Spleen (tissue), 11 donors: ENCODE data around the gene SNED1. TPM values are rescaled to one million over a fixed set of nuclear protein-coding genes. Genes with fewer than 3 reads are reported as not detected.
A peak's percentile ranks its signal among the peaks of the same experiment; 100 is the strongest.
"Not testable (repeated sequence)": the region's sequence is repeated elsewhere in the genome, so short reads cannot be mapped to it uniquely, and the experiment has no call there.

Experiments
- DNase-seq: peaks from one replicate; pipeline ENCODE4 v3.0.0-alpha.2; 2020
- H3K27ac ChIP-seq, 8 donors: fragments of 200-600 bp; sonication (generic) in 7 of 8; 1 replicate in 4 of 8; 2 replicates in 4 of 8; pipeline versions ENCODE4 v1.5.0 to v1.8.0; 2016 to 2021; ENCODE audit warnings: inconsistent platforms in 4 of 8, mild to moderate bottlenecking in 4 of 8, moderate library complexity in 1 of 8
- H3K27me3 ChIP-seq, 7 donors: fragments of 200-600 bp; sonication (generic) in 6 of 7; replicated peaks in 1 of 7; 1 replicate in 4 of 7; 2 replicates in 3 of 7; pipeline versions ENCODE4 v1.5.0 to v1.8.0; 2016 to 2021; ENCODE audit warnings: inconsistent platforms in 3 of 7, mild to moderate bottlenecking in 1 of 7
- H3K36me3 ChIP-seq, 6 donors: fragments of 200-600 bp; sonication (generic) in 5 of 6; 1 replicate in 4 of 6; 2 replicates in 2 of 6; pipeline versions ENCODE4 v1.5.0 to v1.8.0; 2016 to 2021; ENCODE audit warnings: inconsistent platforms in 2 of 6
- H3K4me1 ChIP-seq, 6 donors: fragments of 200-600 bp; sonication (generic) in 5 of 6; 1 replicate in 3 of 6; 2 replicates in 3 of 6; pipeline versions ENCODE4 v1.5.0 to v1.8.0; 2016 to 2021; ENCODE audit warnings: inconsistent platforms in 3 of 6
- H3K4me3 ChIP-seq, 8 donors: fragments of 200-600 bp; sonication (generic) in 7 of 8; 1 replicate in 4 of 8; 2 replicates in 4 of 8; pipeline versions ENCODE4 v1.5.0 to v1.8.0; 2016 to 2021; ENCODE audit warnings: inconsistent platforms in 4 of 8, mild to moderate bottlenecking in 4 of 8, moderate library complexity in 2 of 8
- H3K9me3 ChIP-seq, 8 donors: fragments of 200-600 bp; sonication (generic) in 7 of 8; 1 replicate in 4 of 8; 2 replicates in 4 of 8; pipeline versions ENCODE4 v1.5.0 to v1.8.0; 2016 to 2021; ENCODE audit warnings: inconsistent platforms in 4 of 8
- POLR2A ChIP-seq, 3 donors: fragments of 450-650 bp; IDR thresholded peaks; one replicate each; pipeline ENCODE4 v1.5.1; 2017; ENCODE audit warnings: antibody characterized with exemption in 3 of 3, mild to moderate bottlenecking in 1 of 3
- POLR2AphosphoS5 ChIP-seq, 3 donors: sonication (generic); formaldehyde crosslinking; IDR thresholded peaks; one replicate each; pipeline ENCODE4 v1.5.1; 2017; ENCODE audit warnings: antibody characterized with exemption in 3 of 3
- WGBS, 5 donors: extraction: QIAGEN DNeasy Blood & Tissue Kit in 3 of 5; methylation state at CpG; one replicate each; pipeline versions ENCODE4 v1.1.5 to v1.1.7; 2013 to 2018; 5-methylcytosine and 5-hydroxymethylcytosine counted together
- intact Hi-C: fragments of 100-400 bp; cut with DNase I; formaldehyde crosslinking; loops from one replicate; pipeline ENCODE4 v1.15.0; 2023; ENCODE audit warnings: low total_unique reads
- polyA plus RNA-seq, 3 donors: library from polyadenylated mRNA; stranded (reverse); fragments of 200-250 nt; gene quantifications; one replicate each; pipeline ENCODE4 v1.2.1, GENCODE V29; 2013
- total RNA-seq, 7 donors: library from RNA; depleted of rRNA in 3 of 7; stranded (reverse); fragments of >200 nt in 3 of 7; fragmentation: NEBNext Ultra II Directional in 4 of 7; extraction: Animal tissue kit (Norgen Biotek cat#: 25700) in 4 of 7; gene quantifications; one replicate each; pipeline versions ENCODE4 v1.1.0 to v1.2.1, GENCODE V29; 2016 to 2021
- TF ChIP-seq, protein P1 (sequence below), 11 experiments: fragments of 200-600 bp in 7 of 11; fragments of 450-650 bp in 4 of 11; sonication (generic) in 4 of 11; IDR thresholded peaks in 8 of 11; conservative IDR thresholded peaks in 3 of 11; 1 replicate in 7 of 11; 2 replicates in 4 of 11; pipeline versions ENCODE4 v1.4.0 to v1.8.0; 2016 to 2021; ENCODE audit warnings: antibody characterized with exemption in 11 of 11, inconsistent platforms in 4 of 11, mild to moderate bottlenecking in 1 of 11
- donor health status: healthy with polysubstance abuse.
- donor health status: DM: no; HTN: no; CAD: no; lungs with moderate emphysema.
- donor health status: DM: no; HTN: no; CAD: no.
- donor health status: Bipolar disorder and iron deficiency.
- donor health status: healthy.
- donor health status: DM: no; HTN: no; CAD: no.
- donor health status: DM: yes; HTN: yes; CAD: no.

Gene SNED1
- total and polyA plus RNA-seq, 10 donors: 2.6 to 85.3 (median 45.5) TPM

GRCh38 chr2:241091201-241091600, 92.8 kb downstream of the SNED1 start:
- peaks cover 0 to 100% (median 90%) of the 10 kb centered on the region in 6 donors for H3K36me3 ChIP-seq
- DNase-seq: no peak

DNA sequence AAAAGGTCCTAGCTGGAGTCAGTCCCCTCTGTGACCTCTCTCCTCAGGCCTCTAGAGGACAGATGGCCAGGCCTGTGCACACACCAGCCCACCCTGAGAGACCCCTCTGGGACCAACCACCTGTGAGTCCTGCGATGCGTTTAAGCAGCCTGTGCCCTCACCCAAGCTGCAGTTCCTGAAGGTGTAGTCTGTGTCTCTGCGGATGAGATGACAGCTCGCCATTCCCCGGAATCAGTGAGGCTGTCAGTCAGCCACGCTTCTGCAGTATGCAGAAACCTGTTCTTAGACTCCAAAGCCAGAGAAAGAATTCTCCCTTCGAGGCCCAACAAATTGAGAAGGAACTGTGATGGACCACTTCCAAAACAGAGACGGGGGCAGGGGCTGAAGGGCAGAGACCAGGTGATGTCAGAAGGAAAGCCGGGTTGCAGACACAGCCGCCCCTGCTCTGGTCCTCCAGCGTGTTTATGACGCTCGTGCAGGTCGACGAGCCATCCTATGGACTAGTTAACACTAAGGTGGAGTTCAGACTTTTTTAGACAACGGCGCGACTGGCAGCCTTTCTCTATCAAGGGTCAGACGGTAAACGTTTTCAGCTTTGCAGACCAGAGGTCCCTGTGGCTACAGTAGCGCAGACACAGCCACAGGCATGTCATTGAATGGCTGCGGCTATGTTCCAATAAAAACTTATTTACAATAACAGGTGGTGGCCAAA, 93.5 kb downstream of the SNED1 start:
- no peak for DNase-seq
- intact Hi-C loops: no loop called here
- H3K27me3 ChIP-seq: no peaks in the 10 kb centered on the region
- no peak overlapping the region for H3K4me3 ChIP-seq
- 87 to 95% (median 94%) methylated on average over 20 to 22 of the region's 22 CpGs for WGBS, 5 donors
- peak overlapping the region in 1 of 8 donors; percentile 6 for H3K27ac ChIP-seq
- no peaks in the 10 kb centered on the region for H3K9me3 ChIP-seq
- H3K36me3 ChIP-seq: peaks cover 0 to 100% (median 90%) of the 10 kb centered on the region in 6 donors
- TF ChIP-seq POLR2AphosphoS5 (IDR thresholded peaks at IDR 0.05): peak in 1 of 3 donors; percentile 19
- TF ChIP-seq, protein P1, sequence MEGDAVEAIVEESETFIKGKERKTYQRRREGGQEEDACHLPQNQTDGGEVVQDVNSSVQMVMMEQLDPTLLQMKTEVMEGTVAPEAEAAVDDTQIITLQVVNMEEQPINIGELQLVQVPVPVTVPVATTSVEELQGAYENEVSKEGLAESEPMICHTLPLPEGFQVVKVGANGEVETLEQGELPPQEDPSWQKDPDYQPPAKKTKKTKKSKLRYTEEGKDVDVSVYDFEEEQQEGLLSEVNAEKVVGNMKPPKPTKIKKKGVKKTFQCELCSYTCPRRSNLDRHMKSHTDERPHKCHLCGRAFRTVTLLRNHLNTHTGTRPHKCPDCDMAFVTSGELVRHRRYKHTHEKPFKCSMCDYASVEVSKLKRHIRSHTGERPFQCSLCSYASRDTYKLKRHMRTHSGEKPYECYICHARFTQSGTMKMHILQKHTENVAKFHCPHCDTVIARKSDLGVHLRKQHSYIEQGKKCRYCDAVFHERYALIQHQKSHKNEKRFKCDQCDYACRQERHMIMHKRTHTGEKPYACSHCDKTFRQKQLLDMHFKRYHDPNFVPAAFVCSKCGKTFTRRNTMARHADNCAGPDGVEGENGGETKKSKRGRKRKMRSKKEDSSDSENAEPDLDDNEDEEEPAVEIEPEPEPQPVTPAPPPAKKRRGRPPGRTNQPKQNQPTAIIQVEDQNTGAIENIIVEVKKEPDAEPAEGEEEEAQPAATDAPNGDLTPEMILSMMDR (IDR thresholded peaks at IDR 0.05 in 8 of 11, conservative IDR thresholded peaks at IDR 0.05 in 3 of 11): no peak
- peaks cover 9 to 62% (median 22%) of the 10 kb centered on the region in 6 donors for H3K4me1 ChIP-seq

More at GRCh38 chr2:241091201-241091600, 92.8 kb downstream of the SNED1 start:
- no peaks in the 10 kb centered on the region for H3K27me3 ChIP-seq
- H3K4me3 ChIP-seq: no peak overlapping the region
- H3K27ac ChIP-seq: no peak overlapping the region
- H3K9me3 ChIP-seq: no peaks in the 10 kb centered on the region
- peaks cover 9 to 55% (median 17%) of the 10 kb centered on the region in 6 donors for H3K4me1 ChIP-seq
- 72 to 83% (median 77%) methylated on average over 10 of the region's 10 CpGs for WGBS, 5 donors
- intact Hi-C loops: no loop called here
- TF ChIP-seq, protein P1 (IDR thresholded peaks at IDR 0.05 in 8 of 11, conservative IDR thresholded peaks at IDR 0.05 in 3 of 11): no peak
- TF ChIP-seq POLR2A (IDR thresholded peaks at IDR 0.05) (no peak), POLR2AphosphoS5 (IDR thresholded peaks at IDR 0.05) (no peak)

DNA sequence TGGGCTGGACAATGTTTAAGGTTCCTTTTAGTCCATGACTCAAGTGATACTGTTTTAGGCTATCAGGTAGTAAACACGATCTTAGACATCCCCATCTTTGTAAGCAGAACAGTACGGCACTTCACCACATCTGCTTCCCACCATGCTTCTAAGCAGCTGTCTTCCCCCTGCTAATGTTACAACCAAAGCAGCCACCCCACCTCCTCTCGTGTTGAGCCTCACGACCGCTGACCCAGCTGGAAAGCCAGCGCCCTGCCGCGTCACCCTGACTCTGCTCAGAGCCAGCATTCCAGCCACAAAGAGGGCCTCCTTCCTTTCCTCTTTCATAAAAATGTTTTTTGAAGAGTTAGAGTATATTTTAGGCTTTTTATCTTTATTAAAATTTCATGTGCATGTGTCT, 94.3 kb downstream of the SNED1 start:
- 67 to 83% (median 72%) methylated on average over 8 of the region's 8 CpGs for WGBS, 5 donors
- H3K27ac ChIP-seq: peak overlapping the region in 1 of 8 donors; percentile 6
- DNase-seq: no peak

DNA sequence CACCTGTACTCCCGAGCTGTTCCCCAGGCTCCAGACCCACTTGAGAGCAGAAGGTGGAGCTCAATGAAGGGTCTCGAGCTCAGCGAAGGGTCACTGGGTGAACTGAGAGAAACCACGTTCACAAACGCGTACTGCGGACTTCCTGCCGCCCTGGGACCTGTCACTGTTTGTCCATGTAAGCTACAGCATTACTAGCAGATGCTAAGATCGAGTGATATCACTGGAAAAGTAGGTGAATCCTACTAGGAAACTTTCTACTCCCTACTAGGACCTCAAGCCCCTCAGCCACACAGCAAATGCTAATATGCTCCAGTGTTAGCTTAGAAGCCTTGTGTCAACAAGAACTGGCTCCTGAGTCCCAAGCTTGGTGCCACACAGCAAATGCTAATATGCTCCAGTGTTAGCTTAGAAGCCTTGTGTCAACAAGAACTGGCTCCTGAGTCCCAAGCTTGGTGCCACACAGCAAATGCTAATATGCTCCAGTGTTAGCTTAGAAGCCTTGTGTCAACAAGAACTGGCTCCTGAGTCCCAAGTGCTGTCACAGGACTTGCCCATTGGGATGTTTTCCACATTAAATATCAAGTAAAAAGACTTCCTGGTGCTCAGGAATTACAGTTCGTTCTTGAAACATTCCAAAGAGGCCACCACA, 94.8 kb downstream of the SNED1 start:
- H3K4me1 ChIP-seq: peaks cover 9 to 72% (median 33%) of the 10 kb centered on the region in 6 donors
- intact Hi-C loops, DNase-seq, H3K4me3 ChIP-seq, H3K27me3 ChIP-seq, H3K9me3 ChIP-seq: not testable (repeated sequence)
- WGBS, 5 donors: 79 to 89% (median 81%) methylated on average over 10 of the region's 10 CpGs
- H3K36me3 ChIP-seq: peaks cover 0 to 100% (median 85%) of the 10 kb centered on the region in 6 donors
- peak overlapping the region in 1 of 8 donors; percentile 6 for H3K27ac ChIP-seq

More for the DNA sequence above, 94.3 kb downstream of the SNED1 start:
- Histone ChIP-seq H3K4me3 (no peak overlapping the region), H3K9me3 (no peaks in the 10 kb centered on the region), H3K36me3 (peaks cover 0 to 100% (median 88%) of the 10 kb centered on the region in 6 donors), H3K27me3 (no peaks in the 10 kb centered on the region), H3K4me1 (peaks cover 9 to 70% (median 29%) of the 10 kb centered on the region in 6 donors)
- intact Hi-C loops: no loop called here
- TF ChIP-seq POLR2A (IDR thresholded peaks at IDR 0.05): no peak
- TF ChIP-seq POLR2AphosphoS5 (IDR thresholded peaks at IDR 0.05): peak in 2 of 3 donors; percentile 25 to 42
- TF ChIP-seq, protein P1 (IDR thresholded peaks at IDR 0.05 in 8 of 11, conservative IDR thresholded peaks at IDR 0.05 in 3 of 11): no peak
